PC-9 (cell line): Measurements from ENCODE around the gene USP48. TPM values are rescaled to one million over a fixed set of nuclear protein-coding genes. Genes with fewer than 3 reads are reported as not detected.

ENCODE experiments used
- BruUV-seq: library from RNA; stranded (reverse); fragments of 400-500 nt; replicated peaks from 2 replicates; lab custom pipeline; 2021; lab: Mats Ljungman, UMichigan
- CTCF ChIA-PET: fragments of 300-600 bp; sonication (Branson Sonifier 250); formaldehyde crosslinking; loops from one replicate; lab custom pipeline; 2022; ENCODE audit warnings: antibody characterized with exemption; lab: Charles Lee
- POLR2A ChIA-PET: fragments of 300-600 bp; sonication (Branson Sonifier 250); formaldehyde crosslinking; loops from one replicate; lab custom pipeline; 2022; ENCODE audit warnings: antibody characterized with exemption; ENCODE audit not compliant: unreplicated experiment; lab: Charles Lee
- DNase-seq, 2 experiments: peaks; one replicate each; pipeline versions ENCODE4 v3.0.0 to v3.0.0-alpha.2; 2015 to 2022; ENCODE audit warnings: mixed read lengths in 1 of 2
- H2AFZ ChIP-seq: fragments of 200-600 bp; sonication (generic); 2 replicates; pipeline ENCODE4 v1.8.1; 2017; ENCODE audit warnings: antibody characterized with exemption
- H3F3A ChIP-seq: fragments of 200-600 bp; sonication (generic); 2 replicates; pipeline ENCODE4 v1.8.1; 2017; ENCODE audit warnings: antibody characterized with exemption, mild to moderate bottlenecking, low read depth; ENCODE audit not compliant: insufficient read depth
- H3K27ac ChIP-seq: fragments of 200-600 bp; sonication (generic); 2 replicates; pipeline ENCODE4 v1.6.1; 2016; ENCODE audit warnings: mixed run types
- H3K27me3 ChIP-seq: fragments of 200-600 bp; sonication (generic); 2 replicates; pipeline ENCODE4 v1.6.1; 2016; ENCODE audit warnings: low read depth, mixed run types; ENCODE audit not compliant: insufficient read depth
- H3K36me3 ChIP-seq: fragments of 200-600 bp; sonication (generic); 2 replicates; pipeline ENCODE4 v1.6.1; 2016; ENCODE audit warnings: low read depth, mixed run types
- H3K4me1 ChIP-seq: fragments of 200-600 bp; sonication (generic); replicated peaks from 2 replicates; pipeline ENCODE4 v1.6.1; 2016; ENCODE audit warnings: mixed run types; ENCODE audit not compliant: insufficient read depth
- H3K4me2 ChIP-seq: fragments of 200-600 bp; sonication (generic); 2 replicates; pipeline ENCODE4 v1.6.1; 2017; ENCODE audit warnings: mixed run types
- H3K4me3 ChIP-seq: fragments of 200-600 bp; sonication (generic); 2 replicates; pipeline ENCODE4 v1.6.1; 2016; ENCODE audit warnings: mixed run types
- H3K79me2 ChIP-seq: fragments of 200-600 bp; sonication (generic); 2 replicates; pipeline ENCODE4 v1.6.1; 2017; ENCODE audit warnings: low read depth, mixed run types
- H3K9me2 ChIP-seq: fragments of 200-600 bp; sonication (generic); 2 replicates; pipeline ENCODE4 v1.8.1; 2017; ENCODE audit warnings: mild to moderate bottlenecking; ENCODE audit not compliant: insufficient read depth
- H3K9me3 ChIP-seq: fragments of 200-600 bp; sonication (generic); 2 replicates; pipeline ENCODE4 v1.8.1; 2016; ENCODE audit warnings: low read depth; ENCODE audit not compliant: insufficient read depth
- H4K20me1 ChIP-seq: fragments of 200-600 bp; sonication (generic); 2 replicates; pipeline ENCODE4 v1.8.1; 2017; ENCODE audit not compliant: insufficient read depth
- CTCF ChIP-seq: fragments of 200-600 bp; sonication (generic); conservative IDR thresholded peaks from 2 replicates; pipeline ENCODE4 v1.6.1; 2017; ENCODE audit warnings: mixed run types, antibody characterized with exemption, mild to moderate bottlenecking, moderate library complexity
- EZH2 ChIP-seq: fragments of 200-600 bp; sonication (generic); IDR thresholded peaks from 2 replicates; pipeline ENCODE4 v1.8.0; 2017; ENCODE audit warnings: antibody characterized with exemption, low read depth
- intact Hi-C: fragments of 100-400 bp; cut with micrococcal nuclease; formaldehyde crosslinking; loops from one replicate; pipeline ENCODE4 v1.10.0; 2022; ENCODE audit not compliant: unreplicated experiment
- total RNA-seq: library from RNA; stranded (reverse); gene quantifications from 2 replicates; pipeline ENCODE4 v1.2.3, GENCODE V29; 2021

USP48 gene
- total RNA-seq, 1 experiment from 2014 or later = 63.1 TPM

GRCh38 chr1:21659099-21659923 is 123.6 kb downstream of the USP48 start:
- no peak overlapping the region for H3K4me3 ChIP-seq
- H3K4me1 ChIP-seq = peaks cover 15% of the 10 kb centered on the region
- no TSS peak for BruUV-seq
- peak; percentile 40 to 81 for DNase-seq
- H3K79me2 ChIP-seq = no peaks in the 10 kb centered on the region
- no peaks in the 10 kb centered on the region for H3K9me3 ChIP-seq
- H3K36me3 ChIP-seq = no peaks in the 10 kb centered on the region
- POLR2A ChIA-PET = no interaction called here
- CTCF ChIA-PET = interaction anchor here (0.6 to 1.2 kb wide), 2 partner anchors 88 to 289 kb away, joined by 4 to 14 read pairs; no protein-coding TSS in a partner anchor
- peak overlapping the region; percentile 57 for H3K4me2 ChIP-seq
- no peaks in the 10 kb centered on the region for H4K20me1 ChIP-seq
- no peak overlapping the region for H3K27ac ChIP-seq
- TF ChIP-seq EZH2 = no peak
- peak; percentile 89 for TF ChIP-seq CTCF
- intact Hi-C loops = loop anchor here (1.0 to 5.0 kb wide), 6 partner anchors 47 to 427 kb away; partner anchors contain the start of gene ALPL
- 0 out of 2 replicates have a peak, but pooled peaks cover 3% of the 10 kb centered on the region for H3F3A ChIP-seq
- H2AFZ ChIP-seq = no peak overlapping the region
- H3K9me2 ChIP-seq = no peaks in the 10 kb centered on the region
- no peaks in the 10 kb centered on the region for H3K27me3 ChIP-seq

- H3K27me3 ChIP-seq = no peaks in the 10 kb centered on the region
- no peaks in the 10 kb centered on the region for H4K20me1 ChIP-seq
- no peak overlapping the region for H3K27ac ChIP-seq
- no peak for TF ChIP-seq CTCF
- no peak for TF ChIP-seq EZH2
- H3K36me3 ChIP-seq = no peaks in the 10 kb centered on the region
- H3K9me3 ChIP-seq = no peaks in the 10 kb centered on the region
- no peaks in the 10 kb centered on the region for H3K79me2 ChIP-seq
- no peak overlapping the region for H2AFZ ChIP-seq
- intact Hi-C loops = loop anchor here (2.0 to 5.0 kb wide), 5 partner anchors 31 to 425 kb away; partner anchors contain the start of gene ALPL
- H3K9me2 ChIP-seq = no peaks in the 10 kb centered on the region
- POLR2A ChIA-PET = no interaction called here
- no TSS peak for BruUV-seq
- no peak for DNase-seq
- H3K4me1 ChIP-seq = peaks cover 25% of the 10 kb centered on the region
- H3K4me3 ChIP-seq = no peak overlapping the region
- H3K4me2 ChIP-seq = no peak overlapping the region
- peaks cover 11% of the 10 kb centered on the region; the same call in 1 of the 2 replicates for H3F3A ChIP-seq
- CTCF ChIA-PET = no interaction called here
Observed at GRCh38 chr1:21657456-21658190, 125.3 kb downstream of the USP48 start.

- Histone ChIP-seq H3K27me3 (no peaks in the 10 kb centered on the region), H4K20me1 (no peaks in the 10 kb centered on the region), H3K9me2 (no peaks in the 10 kb centered on the region), H3K9me3 (no peaks in the 10 kb centered on the region), H3K4me2 (no peak overlapping the region; the same call in 1 of the 2 replicates), H3K4me3 (no peak overlapping the region), H3K36me3 (no peaks in the 10 kb centered on the region), H3K27ac (no peak overlapping the region), H3K79me2 (no peaks in the 10 kb centered on the region), H2AFZ (no peak overlapping the region), H3K4me1 (peaks cover 35% of the 10 kb centered on the region), H3F3A (peaks cover 13% of the 10 kb centered on the region; the same call in 1 of the 2 replicates)
- intact Hi-C loops = loop anchor here (2.0 to 5.0 kb wide), 5 partner anchors 29 to 423 kb away; partner anchors contain the start of gene ALPL
- DNase-seq = peak; percentile 58 to 60
- BruUV-seq = no TSS peak
- ChIA-PET POLR2A (interaction anchor here (0.6 kb wide), 1 partner anchor 49 kb away, joined by 3 read pairs; no protein-coding TSS in a partner anchor), CTCF (interaction anchor here (0.6 kb wide), 1 partner anchor 1278 kb away, joined by 17 read pairs; no protein-coding TSS in a partner anchor)
- TF ChIP-seq CTCF (peak; percentile 33; the same call in 1 of the 2 replicates), EZH2 (no peak)
Observed at GRCh38 chr1:21655748-21656147, 127.2 kb downstream of the USP48 start.
